Measurements from ENCODE around the gene RPS25.

DNA sequence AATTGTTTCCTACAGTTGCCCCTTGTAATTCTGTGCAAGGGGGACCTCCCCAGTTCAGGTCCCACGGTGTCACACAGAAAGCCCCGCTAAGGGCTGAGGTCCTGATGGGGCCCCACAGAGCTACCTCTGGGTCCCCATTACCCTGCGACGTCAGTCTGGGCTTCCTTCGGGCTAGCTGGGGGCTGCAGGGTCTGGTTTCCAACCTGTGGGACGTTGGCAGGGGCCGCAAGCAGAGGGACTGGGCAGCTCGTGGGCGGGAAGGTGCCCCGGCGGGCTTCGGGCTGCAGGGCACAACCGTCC is 11.8 kb upstream of the RPS25 start:
- TF ChIP-seq EP300 (IDR thresholded peaks at IDR 0.05): no peak
- TF ChIP-seq POLR2AphosphoS5 (IDR thresholded peaks at IDR 0.05): no peak
- TF ChIP-seq, protein P1, sequence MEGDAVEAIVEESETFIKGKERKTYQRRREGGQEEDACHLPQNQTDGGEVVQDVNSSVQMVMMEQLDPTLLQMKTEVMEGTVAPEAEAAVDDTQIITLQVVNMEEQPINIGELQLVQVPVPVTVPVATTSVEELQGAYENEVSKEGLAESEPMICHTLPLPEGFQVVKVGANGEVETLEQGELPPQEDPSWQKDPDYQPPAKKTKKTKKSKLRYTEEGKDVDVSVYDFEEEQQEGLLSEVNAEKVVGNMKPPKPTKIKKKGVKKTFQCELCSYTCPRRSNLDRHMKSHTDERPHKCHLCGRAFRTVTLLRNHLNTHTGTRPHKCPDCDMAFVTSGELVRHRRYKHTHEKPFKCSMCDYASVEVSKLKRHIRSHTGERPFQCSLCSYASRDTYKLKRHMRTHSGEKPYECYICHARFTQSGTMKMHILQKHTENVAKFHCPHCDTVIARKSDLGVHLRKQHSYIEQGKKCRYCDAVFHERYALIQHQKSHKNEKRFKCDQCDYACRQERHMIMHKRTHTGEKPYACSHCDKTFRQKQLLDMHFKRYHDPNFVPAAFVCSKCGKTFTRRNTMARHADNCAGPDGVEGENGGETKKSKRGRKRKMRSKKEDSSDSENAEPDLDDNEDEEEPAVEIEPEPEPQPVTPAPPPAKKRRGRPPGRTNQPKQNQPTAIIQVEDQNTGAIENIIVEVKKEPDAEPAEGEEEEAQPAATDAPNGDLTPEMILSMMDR (IDR thresholded peaks at IDR 0.05): no peak

Measured in suprapubic skin (tissue), 4 donors.